ENCODE measurements around the gene BTBD16. TPM values are rescaled to one million over a fixed set of nuclear protein-coding genes. Genes with fewer than 3 reads are reported as not detected.

BTBD16 gene
- total RNA-seq = not detected in 2 replicates

DNA sequence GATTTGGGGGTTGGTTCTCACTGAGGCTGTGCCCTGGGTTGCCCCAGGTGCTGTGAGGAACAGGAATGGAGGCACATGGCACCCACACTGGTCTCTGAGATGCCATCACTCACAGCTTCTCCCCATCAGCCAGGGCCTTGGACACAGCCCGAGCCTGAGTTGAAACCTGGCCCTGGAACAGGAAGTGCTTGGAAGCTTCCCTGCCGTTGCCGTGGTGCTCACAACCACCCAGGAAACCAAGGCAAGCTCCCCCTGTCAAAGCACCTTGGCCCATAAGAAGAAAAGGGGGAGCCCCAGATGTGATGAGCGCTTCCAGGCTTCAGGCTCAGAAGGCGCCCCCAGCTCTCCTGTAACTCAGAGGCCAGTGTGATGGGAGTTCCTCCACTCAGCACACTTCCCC is at the start of gene BTBD16:
Gene BTBD16 (plus strand): TSS at position 221 of the 400 bp plus-strand sequence. CDS start 3,786 bp downstream, outside the sequence.

DNA sequence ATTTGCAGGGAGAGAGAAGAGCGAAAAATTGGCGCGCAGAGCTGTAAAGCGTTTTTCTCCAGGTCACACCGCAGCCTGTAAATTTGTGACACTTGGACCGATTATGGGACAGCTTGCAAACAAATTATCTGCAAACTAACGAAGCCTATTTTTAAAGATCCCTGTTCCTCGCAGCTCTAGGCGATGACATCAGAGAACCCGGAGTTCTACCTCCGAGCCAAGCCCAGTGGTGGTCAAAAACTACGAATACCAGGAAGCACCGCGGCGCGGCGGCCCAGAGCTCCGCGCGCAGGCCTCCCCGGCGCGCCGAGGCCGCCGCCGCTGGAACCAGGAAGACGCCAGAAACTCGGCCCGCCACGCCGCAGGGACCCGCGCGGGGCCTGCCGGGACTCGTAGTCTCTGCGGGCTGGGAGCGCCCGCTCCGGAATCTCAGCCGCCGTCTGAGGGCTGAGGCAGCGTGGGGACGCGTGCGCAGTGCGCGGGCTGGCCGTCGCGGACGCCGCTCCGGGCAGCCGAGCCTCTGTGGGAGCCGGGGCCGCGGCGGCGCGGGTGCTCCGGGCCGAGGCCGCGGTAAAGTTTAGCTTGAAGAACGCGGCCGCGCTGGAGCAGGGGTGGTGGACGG is 103.3 kb downstream of the BTBD16 start, which contains the start of gene PLEKHA1:
Gene PLEKHA1 (plus strand): TSS at position 472 of the 622 bp plus-strand sequence. CDS start 18,493 bp downstream, outside the sequence.

Other genes with a start within 250 kb of the BTBD16 start
- 5.3 and 8.6 TPM in 2 replicates for gene PLEKHA1, start 103.4 kb downstream of the BTBD16 start, total RNA-seq
- not detected in 2 replicates for gene ARMS2, start 183.4 kb downstream of the BTBD16 start, total RNA-seq
- 49.6 and 64.0 TPM in 2 replicates for gene HTRA1, start 190.3 kb downstream of the BTBD16 start, total RNA-seq